GM23338 (cell line): ENCODE results near the gene KRTAP12-2. TPM values are rescaled to one million over a fixed set of nuclear protein-coding genes. Genes with fewer than 3 reads are reported as not detected.

Experiments
- ATAC-seq: fragments of 200-7000 bp; cut with Tn5 transposase; 3 replicates; pipeline ENCODE4 v1.9.1; 2020
- DNase-seq: peaks from one replicate; pipeline ENCODE4 v3.0.0-alpha.2; 2015; ENCODE audit warnings: low spot score
- H2AFZ ChIP-seq: fragments of 200-600 bp; sonication (generic); 2 replicates; pipeline ENCODE4 v1.8.0; 2016; ENCODE audit warnings: antibody characterized with exemption, mild to moderate bottlenecking, moderate library complexity
- H3F3A ChIP-seq: fragments of 200-600 bp; sonication (generic); replicated peaks from 2 replicates; pipeline ENCODE4 v1.8.0; 2017; ENCODE audit warnings: antibody characterized with exemption, mixed run types, low read depth
- H3K27ac ChIP-seq: fragments of 200-600 bp; sonication (generic); 2 replicates; pipeline ENCODE4 v1.6.1; 2016; ENCODE audit warnings: low read depth
- H3K27me3 ChIP-seq: fragments of 200-600 bp; sonication (generic); 2 replicates; pipeline ENCODE4 v1.8.0; 2016; ENCODE audit warnings: mild to moderate bottlenecking, mixed run types, moderate library complexity; ENCODE audit not compliant: insufficient read depth
- H3K36me3 ChIP-seq: fragments of 200-600 bp; sonication (generic); 2 replicates; pipeline ENCODE4 v1.8.0; 2016; ENCODE audit warnings: mild to moderate bottlenecking; ENCODE audit not compliant: insufficient read depth
- H3K4me1 ChIP-seq: fragments of 200-600 bp; sonication (generic); 2 replicates; pipeline ENCODE4 v1.8.0; 2016; ENCODE audit warnings: mild to moderate bottlenecking, moderate library complexity; ENCODE audit not compliant: insufficient read depth
- H3K4me2 ChIP-seq: fragments of 200-600 bp; sonication (generic); 2 replicates; pipeline ENCODE4 v1.7.1; 2017; ENCODE audit warnings: mixed run types
- H3K4me3 ChIP-seq: fragments of 200-600 bp; sonication (generic); 2 replicates; pipeline ENCODE4 v1.6.1; 2016; ENCODE audit warnings: mixed run types
- H3K79me2 ChIP-seq: fragments of 200-600 bp; sonication (generic); replicated peaks from 2 replicates; pipeline ENCODE4 v1.8.0; 2017; ENCODE audit warnings: mild to moderate bottlenecking; ENCODE audit not compliant: insufficient read depth
- H3K9me2 ChIP-seq: fragments of 200-600 bp; sonication (generic); 2 replicates; pipeline ENCODE4 v1.8.0; 2017; ENCODE audit not compliant: insufficient read depth
- H4K20me1 ChIP-seq: fragments of 200-600 bp; sonication (generic); replicated peaks from 2 replicates; pipeline ENCODE4 v1.8.0; 2017; ENCODE audit warnings: mild to moderate bottlenecking; ENCODE audit not compliant: insufficient read depth
- H3K27ac Mint-ChIP-seq: 2 replicates; pipeline ENCODE4 v1.8.0; 2020; ENCODE audit warnings: inconsistent platforms, mild to moderate bottlenecking, moderate library complexity, mixed read lengths
- H3K27me3 Mint-ChIP-seq: 3 replicates; pipeline ENCODE4 v1.8.0; 2022; ENCODE audit warnings: low read depth, mild to moderate bottlenecking, moderate library complexity, mixed read lengths, inconsistent platforms; ENCODE audit not compliant: insufficient read depth, poor library complexity
- H3K36me3 Mint-ChIP-seq: 3 replicates; pipeline ENCODE4 v1.8.0; 2021; ENCODE audit warnings: low read depth, mild to moderate bottlenecking, inconsistent platforms, moderate library complexity, mixed read lengths
- H3K4me1 Mint-ChIP-seq: 3 replicates; pipeline ENCODE4 v1.8.0; 2020; ENCODE audit warnings: mild to moderate bottlenecking, inconsistent platforms, mixed read lengths
- H3K4me3 Mint-ChIP-seq: 3 replicates; pipeline ENCODE4 v1.8.0; 2021; ENCODE audit warnings: moderate library complexity, mild to moderate bottlenecking, inconsistent platforms, mixed read lengths
- H3K9me3 Mint-ChIP-seq: 3 replicates; pipeline ENCODE4 v1.8.0; 2020; ENCODE audit warnings: moderate library complexity, mild to moderate bottlenecking, inconsistent platforms, mixed read lengths
- CREB1 ChIP-seq: fragments of 250-450 bp; sonication (Bioruptor Pico); IDR thresholded peaks from 2 replicates; pipeline ENCODE4 v1.5.0; 2020; ENCODE audit warnings: low read depth, mild to moderate bottlenecking, moderate library complexity
- JUNB ChIP-seq: IDR thresholded peaks from one replicate; pipeline ENCODE4 v1.6.1; 2016; ENCODE audit warnings: antibody characterized with exemption; ENCODE audit not compliant: unreplicated experiment
- NANOG ChIP-seq: IDR thresholded peaks from 2 replicates; pipeline ENCODE4 v1.6.1; 2016; ENCODE audit warnings: antibody characterized with exemption, borderline replicate concordance
- POLR2AphosphoS5 ChIP-seq: IDR thresholded peaks from 2 replicates; pipeline ENCODE4 v1.6.1; 2016; ENCODE audit warnings: antibody characterized with exemption, low read depth
- STAT1 ChIP-seq: IDR thresholded peaks from one replicate; pipeline ENCODE4 v1.6.1; 2016; ENCODE audit warnings: antibody characterized with exemption; ENCODE audit not compliant: unreplicated experiment
- ZNF114 ChIP-seq: fragments of 250-450 bp; sonication (Bioruptor Pico); IDR thresholded peaks from 2 replicates; pipeline ENCODE4 v1.5.0; 2020; ENCODE audit warnings: mild to moderate bottlenecking, moderate library complexity
- ZNF331 ChIP-seq: fragments of 250-450 bp; sonication (Bioruptor Pico); IDR thresholded peaks from 2 replicates; pipeline ENCODE4 v1.5.0; 2020; ENCODE audit warnings: low read depth, mild to moderate bottlenecking, moderate library complexity
- ZNF462 ChIP-seq: fragments of 250-450 bp; sonication (Bioruptor Pico); IDR thresholded peaks from 2 replicates; pipeline ENCODE4 v1.5.0; 2020; ENCODE audit warnings: mild to moderate bottlenecking, moderate library complexity
- polyA plus RNA-seq: library from polyadenylated mRNA; unstranded; fragments of >200 nt; fragmentation: Nextera tagmentation; extraction: Ambion mirVana; gene quantifications from 2 replicates; pipeline ENCODE4 v1.2.1, GENCODE V29; 2016
- total RNA-seq: library from RNA; depleted of rRNA; stranded (reverse); fragments of >200 nt; shearing (Covaris generic); gene quantifications from 2 replicates; pipeline ENCODE4 v1.2.3, GENCODE V29; 2014
- TF ChIP-seq, protein P1 (sequence below): IDR thresholded peaks from 2 replicates; pipeline ENCODE4 v1.6.1; 2016; ENCODE audit warnings: antibody characterized with exemption
- TF ChIP-seq, protein P2 (sequence below), 2 experiments: fragments of 200-600 bp in 1 of 2; sonication (generic) in 1 of 2; conservative IDR thresholded peaks; 2 replicates each; pipeline versions ENCODE4 v1.5.1 to v1.6.1; 2016 to 2017; ENCODE audit warnings: antibody characterized with exemption in 2 of 2, low read depth in 2 of 2, mild to moderate bottlenecking in 2 of 2, moderate library complexity in 1 of 2

The KRTAP12-2 gene
- total and polyA plus RNA-seq, 2 experiments from 2014 or later, result not detected

DNA sequence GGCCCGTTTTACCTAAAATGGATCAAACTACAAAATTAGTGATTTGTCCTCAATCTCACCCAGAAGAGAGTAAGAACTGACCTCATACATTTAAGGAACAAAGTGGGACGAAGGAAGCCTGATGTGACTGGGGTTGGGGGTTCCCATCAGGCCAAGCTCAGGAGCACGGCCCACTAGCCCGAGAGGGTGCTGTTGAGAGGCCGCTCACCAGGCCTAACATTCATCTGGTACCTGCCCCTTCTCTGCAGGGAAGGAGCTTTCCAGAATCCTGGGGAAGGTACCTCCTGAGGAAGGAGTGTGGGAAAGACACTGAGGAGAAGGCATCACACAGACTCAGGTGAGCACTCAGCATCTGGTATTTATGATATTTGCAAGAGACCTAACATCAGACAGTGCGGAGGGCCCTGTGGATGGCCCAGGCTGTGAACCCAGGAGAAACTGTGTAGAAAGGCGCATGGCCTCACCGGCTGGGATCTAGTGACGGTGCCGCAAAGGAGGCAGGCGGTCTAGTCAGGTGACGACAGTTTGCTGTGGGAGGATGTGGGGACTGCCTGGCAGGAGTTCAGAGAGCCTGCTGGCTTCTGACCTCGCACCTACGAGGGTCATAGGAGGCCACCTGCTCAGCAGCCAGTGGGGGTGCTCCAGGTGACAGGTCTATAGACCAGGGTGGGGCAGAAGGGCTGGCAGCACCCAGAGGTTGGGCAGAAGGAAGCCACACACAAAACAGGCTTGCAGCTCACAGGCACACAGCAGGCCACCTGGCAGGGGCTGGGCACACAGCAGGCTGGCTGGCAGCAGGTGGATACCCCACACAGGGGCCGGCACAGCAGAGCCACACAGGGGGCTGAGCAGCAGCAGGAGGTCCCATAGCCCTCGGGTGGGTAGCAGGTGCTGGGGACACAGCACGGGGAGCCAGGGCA, 12.8 kb downstream of the KRTAP12-2 start:
- Histone ChIP-seq H2AFZ (no peak overlapping the region), H3K27ac (no peak overlapping the region), H3K79me2 (no peaks in the 10 kb centered on the region), H3K27me3 (no peaks in the 10 kb centered on the region), H3K36me3 (no peaks in the 10 kb centered on the region), H3K9me2 (no peaks in the 10 kb centered on the region), H3K4me1 (peaks cover 9% of the 10 kb centered on the region), H3K4me2 (no peak overlapping the region), H3K4me3 (no peak overlapping the region), H3F3A (no peaks in the 10 kb centered on the region), H4K20me1 (no peaks in the 10 kb centered on the region)
- H3K4me3 Mint-ChIP-seq, result no peak overlapping the region
- no peak overlapping the region for H3K27ac Mint-ChIP-seq
- ATAC-seq (no peak), DNase-seq (no peak)
- H3K9me3 Mint-ChIP-seq, result peaks cover 18% of the 10 kb centered on the region
- peaks cover 9% of the 10 kb centered on the region; the same call in 2 of the 3 replicates for H3K36me3 Mint-ChIP-seq
- TF ChIP-seq ZNF331 (CRISPR knock-in tag), result no peak
- TF ChIP-seq ZNF462 (CRISPR knock-in tag), result no peak
- no peak for TF ChIP-seq ZNF114 (CRISPR knock-in tag)
- no peak for TF ChIP-seq POLR2AphosphoS5
- TF ChIP-seq, protein P1, sequence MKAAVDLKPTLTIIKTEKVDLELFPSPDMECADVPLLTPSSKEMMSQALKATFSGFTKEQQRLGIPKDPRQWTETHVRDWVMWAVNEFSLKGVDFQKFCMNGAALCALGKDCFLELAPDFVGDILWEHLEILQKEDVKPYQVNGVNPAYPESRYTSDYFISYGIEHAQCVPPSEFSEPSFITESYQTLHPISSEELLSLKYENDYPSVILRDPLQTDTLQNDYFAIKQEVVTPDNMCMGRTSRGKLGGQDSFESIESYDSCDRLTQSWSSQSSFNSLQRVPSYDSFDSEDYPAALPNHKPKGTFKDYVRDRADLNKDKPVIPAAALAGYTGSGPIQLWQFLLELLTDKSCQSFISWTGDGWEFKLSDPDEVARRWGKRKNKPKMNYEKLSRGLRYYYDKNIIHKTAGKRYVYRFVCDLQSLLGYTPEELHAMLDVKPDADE, result no peak
- TF ChIP-seq NANOG, result no peak
- no peak for TF ChIP-seq CREB1
- TF ChIP-seq JUNB, result no peak
- TF ChIP-seq STAT1, result no peak
- TF ChIP-seq, protein P2, sequence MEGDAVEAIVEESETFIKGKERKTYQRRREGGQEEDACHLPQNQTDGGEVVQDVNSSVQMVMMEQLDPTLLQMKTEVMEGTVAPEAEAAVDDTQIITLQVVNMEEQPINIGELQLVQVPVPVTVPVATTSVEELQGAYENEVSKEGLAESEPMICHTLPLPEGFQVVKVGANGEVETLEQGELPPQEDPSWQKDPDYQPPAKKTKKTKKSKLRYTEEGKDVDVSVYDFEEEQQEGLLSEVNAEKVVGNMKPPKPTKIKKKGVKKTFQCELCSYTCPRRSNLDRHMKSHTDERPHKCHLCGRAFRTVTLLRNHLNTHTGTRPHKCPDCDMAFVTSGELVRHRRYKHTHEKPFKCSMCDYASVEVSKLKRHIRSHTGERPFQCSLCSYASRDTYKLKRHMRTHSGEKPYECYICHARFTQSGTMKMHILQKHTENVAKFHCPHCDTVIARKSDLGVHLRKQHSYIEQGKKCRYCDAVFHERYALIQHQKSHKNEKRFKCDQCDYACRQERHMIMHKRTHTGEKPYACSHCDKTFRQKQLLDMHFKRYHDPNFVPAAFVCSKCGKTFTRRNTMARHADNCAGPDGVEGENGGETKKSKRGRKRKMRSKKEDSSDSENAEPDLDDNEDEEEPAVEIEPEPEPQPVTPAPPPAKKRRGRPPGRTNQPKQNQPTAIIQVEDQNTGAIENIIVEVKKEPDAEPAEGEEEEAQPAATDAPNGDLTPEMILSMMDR (conservative IDR thresholded peaks at IDR 0.05; ENCODE audit: low read depth in 2 of 2), result no peak
- H3K4me1 Mint-ChIP-seq, result peaks cover 7% of the 10 kb centered on the region
- H3K27me3 Mint-ChIP-seq, result peaks cover 14% of the 10 kb centered on the region
